HG03558 (cell line): ENCODE data around the gene CKS1B.

ENCODE experiments used
- ATAC-seq: cut with Tn5 transposase; IDR thresholded peaks from one replicate; pipeline ENCODE4 v1.9.1; 2021; ENCODE audit warnings: moderate number of reproducible peaks; ENCODE audit not compliant: unreplicated experiment; ENCODE audit errors: extremely low read depth

CKS1B gene

GRCh38 chr1:155026588-155026987 is 52.1 kb downstream of the CKS1B start:
- ATAC-seq = no peak
